Frontal cortex (tissue), 4 donors: ENCODE results near the gene PSG1. TPM values are rescaled to one million over a fixed set of nuclear protein-coding genes. Genes with fewer than 3 reads are reported as not detected.
"Not testable (repeated sequence)": the region's sequence is repeated elsewhere in the genome, so short reads cannot be mapped to it uniquely, and the experiment has no call there.

Experiments
- DNase-seq, 2 donors: peaks; one replicate each; pipeline ENCODE4 v3.0.0; 2012; ENCODE audit warnings: low spot score in 2 of 2
- FAIRE-seq: peaks from 2 replicates; lab custom pipeline; 2012; peaks lifted over from hg19 to GRCh38; lab: Jason Lieb, UNC
- total RNA-seq: library from RNA; depleted of rRNA; stranded (reverse); fragments of >200 nt; gene quantifications from one replicate; pipeline ENCODE4 v1.2.3, GENCODE V29; 2014
- donor health status: control.
- donor health status: control.
- donor health status: control.

Gene PSG1
- total RNA-seq, 1 donor from 2014 or later = not detected

DNA sequence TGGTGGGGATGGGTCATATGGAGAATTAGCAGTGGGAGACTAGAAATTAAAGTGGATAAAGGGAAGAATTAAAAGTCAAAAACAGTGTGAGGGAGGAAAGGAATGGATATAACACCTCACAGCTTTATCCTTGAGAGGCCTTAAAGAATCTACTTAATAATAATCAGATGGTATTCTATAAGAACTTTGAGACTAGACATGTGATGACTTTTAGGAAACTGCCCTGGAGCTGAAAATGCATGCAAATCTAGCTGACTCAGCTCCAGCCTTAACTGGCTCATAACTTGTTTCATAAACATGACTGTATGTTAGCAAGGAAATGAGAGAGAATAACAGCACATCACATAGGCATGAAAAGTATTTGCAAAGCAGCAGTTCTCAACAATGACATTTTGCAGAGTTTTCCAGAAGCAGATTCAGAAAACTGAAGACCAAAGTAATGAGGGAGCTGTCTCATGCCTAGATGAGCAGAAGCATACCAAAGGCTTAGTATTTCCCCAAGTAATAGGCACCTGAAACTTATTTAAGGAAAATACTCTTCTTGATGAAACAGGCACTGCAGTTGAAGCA is 8.4 kb upstream of the PSG1 start:
- not testable (repeated sequence) for DNase-seq, FAIRE-seq

DNA sequence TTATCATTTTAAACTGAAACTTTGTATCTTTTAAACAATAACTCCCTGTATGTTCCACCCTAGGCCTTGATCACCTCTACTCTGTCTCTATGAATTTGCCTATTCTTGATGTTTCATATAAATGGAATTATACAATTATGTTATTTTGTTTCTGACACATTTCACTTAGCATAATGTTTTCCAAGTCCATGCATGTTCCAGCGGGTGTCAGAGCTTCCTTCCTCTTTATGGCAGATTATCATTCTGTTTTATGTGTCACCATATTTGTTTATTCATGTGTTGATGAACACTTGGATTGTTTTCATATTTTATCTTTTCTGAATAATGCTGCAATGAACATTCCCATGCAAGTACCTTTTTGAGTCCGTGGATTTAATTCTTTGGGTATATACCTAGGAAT is 3.2 kb upstream of the PSG1 start:
- FAIRE-seq, DNase-seq: not testable (repeated sequence)

DNA sequence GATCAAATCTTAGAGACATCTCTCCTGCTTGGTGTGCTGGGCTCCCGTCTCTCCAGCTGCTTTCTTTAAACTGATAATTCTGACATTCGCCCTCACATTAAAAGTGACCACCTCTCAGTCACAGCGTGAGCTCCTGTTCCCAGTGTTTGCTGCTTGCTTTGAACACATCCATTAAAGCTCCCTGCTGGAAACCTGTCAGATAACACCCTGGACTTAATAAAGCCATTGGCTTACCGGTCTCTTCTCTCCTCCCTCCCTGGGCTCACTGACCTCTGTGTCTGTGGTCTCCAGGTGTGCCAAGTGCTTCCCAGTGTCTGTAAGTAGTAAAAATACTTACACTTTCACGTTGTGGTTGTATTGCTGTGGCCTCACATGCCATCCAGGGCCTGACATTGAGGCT is 2.5 kb upstream of the PSG1 start:
- not testable (repeated sequence) for DNase-seq, FAIRE-seq

DNA sequence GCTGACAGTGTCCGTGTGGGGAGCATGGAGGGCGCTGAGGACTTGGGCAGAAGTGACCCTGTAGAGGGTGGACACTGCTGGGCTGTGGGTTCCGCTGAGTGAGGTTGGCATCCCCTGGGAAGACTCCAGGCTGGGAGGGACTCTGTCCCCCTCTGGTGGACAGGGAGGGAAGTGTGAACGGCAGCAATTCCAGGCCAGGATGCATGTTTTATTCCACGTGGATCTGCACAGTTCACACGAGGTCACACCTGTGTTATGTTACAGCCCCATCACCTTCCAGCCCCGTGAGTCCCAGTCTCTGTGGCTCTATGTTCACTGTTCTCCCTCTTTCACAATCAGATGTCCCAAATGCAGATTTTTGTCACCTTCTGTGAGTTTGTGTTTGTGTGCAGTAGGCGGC is 1.8 kb upstream of the PSG1 start:
- not testable (repeated sequence) for DNase-seq

DNA sequence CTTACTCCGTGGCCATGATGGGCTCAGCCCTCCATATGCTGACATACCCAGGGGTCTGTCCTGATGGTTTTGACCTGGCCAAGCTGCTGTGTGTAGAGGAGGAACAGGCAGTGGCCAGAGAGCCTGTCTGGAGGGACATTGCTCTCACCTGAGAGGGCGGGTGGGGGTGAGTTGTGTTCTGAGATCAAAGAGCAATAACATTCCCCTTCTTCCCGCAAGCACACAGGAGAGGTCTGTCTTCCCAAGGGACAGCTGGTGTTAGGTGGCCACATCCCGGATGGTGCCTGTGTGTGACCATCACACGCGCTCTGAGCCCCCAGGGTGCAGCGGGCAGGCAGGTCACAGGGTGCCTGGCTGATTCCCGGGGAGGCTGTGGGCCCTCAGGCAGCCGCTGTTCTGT is 1.1 kb upstream of the PSG1 start:
- DNase-seq, FAIRE-seq: not testable (repeated sequence)

More for the DNA sequence above, 1.8 kb upstream of the PSG1 start:
- not testable (repeated sequence) for FAIRE-seq

DNA sequence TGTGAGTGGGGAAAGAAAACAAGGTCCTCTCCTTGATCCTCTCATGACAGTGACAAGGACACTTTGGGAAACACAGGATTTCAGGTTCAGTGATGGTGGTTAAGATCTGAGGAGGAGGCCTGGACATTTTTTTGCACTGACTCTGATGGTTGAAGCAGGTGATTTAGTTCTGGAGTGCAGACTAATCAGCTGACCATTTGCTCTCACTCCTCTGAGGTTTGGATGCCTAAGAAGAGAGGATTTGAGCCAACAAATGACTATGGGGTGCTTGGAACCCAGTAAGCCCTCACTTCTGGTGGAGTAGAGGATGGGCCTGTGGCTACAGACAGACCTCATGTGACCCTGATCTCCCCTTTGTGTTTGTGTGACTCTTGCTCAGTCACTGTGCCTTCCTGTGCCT is 2.9 kb downstream of the PSG1 start:
- FAIRE-seq, DNase-seq: not testable (repeated sequence)

DNA sequence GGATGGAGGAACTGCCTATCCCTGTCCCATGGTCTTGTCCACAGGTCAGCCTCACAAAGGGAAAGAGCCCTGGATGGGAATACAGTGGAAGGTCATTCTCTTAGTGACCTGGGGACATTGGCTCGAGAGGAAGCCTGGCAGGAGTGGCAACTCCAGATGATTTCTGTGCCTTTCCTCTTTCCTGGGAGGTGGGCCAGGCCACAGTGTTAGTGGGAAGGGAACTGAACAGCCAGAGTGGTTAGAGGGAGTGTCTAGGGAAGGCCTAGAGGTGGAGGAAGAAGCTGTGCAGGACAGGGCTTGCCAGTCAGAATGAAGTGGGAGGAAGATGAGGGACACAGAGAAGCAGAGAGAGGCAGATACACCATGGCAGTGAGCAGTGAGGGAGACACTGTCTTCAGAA is 3.6 kb downstream of the PSG1 start:
- FAIRE-seq, DNase-seq: not testable (repeated sequence)

DNA sequence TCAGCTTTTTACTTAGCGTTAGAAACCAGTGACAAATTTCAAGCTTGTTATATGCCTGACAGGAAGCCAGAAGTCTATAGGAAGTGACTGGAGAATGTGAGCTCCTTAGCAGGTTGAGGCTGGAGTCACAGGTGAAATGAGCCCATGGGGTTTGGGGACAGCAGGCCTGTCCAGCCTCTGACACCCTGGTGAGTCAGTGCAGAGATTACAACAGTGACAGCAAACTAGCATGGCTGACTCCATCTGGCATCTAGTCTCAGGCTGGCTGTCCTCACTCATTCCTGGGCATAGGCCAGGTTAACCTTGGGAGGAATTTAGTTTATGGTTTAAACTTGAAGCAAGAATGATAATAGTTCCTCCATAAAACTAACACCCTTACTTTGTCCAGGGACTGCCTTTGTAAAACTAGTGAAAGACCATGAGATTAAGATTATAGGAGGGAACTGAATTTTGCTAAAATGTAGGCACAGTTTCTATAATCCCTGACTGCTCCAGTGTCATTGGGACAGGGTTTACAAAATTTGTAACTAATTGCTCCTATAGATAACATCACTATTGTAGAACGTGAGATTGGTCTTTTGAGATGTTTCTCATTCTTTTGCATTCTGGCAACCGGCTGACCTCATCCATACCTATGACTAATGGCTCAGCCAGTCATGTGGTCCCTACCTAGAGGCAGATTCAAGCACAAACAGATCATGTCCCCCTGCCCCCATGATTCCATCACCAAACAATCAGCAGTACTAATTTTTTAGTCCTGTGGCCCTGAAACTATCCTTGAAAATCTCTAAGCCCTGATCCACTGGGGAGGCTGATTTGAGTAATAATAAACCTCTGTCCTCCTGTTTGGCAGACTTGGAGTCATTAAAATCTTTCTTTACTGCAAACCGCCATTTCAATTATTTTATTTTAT is 4.4 kb downstream of the PSG1 start:
- not testable (repeated sequence) for DNase-seq, FAIRE-seq

DNA sequence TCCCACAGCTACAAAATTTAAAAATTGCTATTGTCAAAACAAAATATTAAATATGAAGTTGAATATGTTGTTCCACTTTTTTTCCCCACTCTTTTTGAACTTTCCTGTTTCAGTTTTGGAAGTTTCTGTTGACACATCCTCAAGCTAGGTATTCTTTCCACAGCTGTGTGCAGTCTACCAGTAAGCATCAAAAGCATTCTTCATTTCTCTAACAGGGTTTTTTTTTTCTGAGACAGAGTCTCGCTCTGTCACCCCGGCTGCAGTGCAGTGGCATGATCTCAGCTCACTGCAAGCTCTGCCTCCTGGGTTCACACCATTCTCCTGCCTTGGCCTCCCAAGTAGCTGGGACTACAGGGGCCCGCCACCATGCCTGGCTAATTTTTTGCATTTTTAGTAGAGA is 5.4 kb downstream of the PSG1 start:
- not testable (repeated sequence) for DNase-seq, FAIRE-seq

DNA sequence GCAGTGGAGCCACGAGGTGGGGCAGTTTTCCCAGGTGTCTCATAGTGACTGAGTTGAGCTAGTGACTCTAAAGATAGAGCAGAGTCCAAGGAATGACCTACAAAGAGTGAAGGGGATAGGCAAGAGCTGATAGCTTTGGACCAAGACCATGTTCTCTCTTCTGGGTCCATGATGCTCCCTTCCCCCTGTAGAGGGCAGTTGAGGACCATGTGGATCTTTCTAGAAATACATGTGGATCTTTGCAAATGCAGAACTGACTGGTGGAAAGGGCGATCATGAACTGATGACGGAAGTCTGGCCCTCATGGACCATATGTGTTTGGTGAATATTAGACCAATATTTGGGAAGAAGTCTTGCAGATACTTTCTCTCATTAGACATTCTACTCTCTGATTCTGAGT is 6.9 kb downstream of the PSG1 start:
- FAIRE-seq = no peak
- DNase-seq = no peak

DNA sequence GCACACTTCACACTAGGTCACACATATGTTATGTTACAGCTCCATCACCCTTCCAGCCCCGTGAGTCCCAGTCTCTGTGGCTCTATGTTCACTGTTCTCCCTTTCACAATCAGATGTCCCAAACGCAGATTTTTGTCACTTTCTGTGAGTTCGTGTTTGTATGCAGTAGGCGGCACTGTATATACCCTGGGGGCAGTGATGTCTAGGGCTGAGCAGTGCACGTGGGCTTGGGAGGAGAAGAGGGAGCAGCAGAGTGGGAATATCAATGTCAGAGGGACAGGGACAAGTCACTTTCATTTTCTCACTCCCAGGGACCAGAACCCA is 22.0 kb downstream of the PSG1 start:
- DNase-seq = no peak
- no peak for FAIRE-seq

DNA sequence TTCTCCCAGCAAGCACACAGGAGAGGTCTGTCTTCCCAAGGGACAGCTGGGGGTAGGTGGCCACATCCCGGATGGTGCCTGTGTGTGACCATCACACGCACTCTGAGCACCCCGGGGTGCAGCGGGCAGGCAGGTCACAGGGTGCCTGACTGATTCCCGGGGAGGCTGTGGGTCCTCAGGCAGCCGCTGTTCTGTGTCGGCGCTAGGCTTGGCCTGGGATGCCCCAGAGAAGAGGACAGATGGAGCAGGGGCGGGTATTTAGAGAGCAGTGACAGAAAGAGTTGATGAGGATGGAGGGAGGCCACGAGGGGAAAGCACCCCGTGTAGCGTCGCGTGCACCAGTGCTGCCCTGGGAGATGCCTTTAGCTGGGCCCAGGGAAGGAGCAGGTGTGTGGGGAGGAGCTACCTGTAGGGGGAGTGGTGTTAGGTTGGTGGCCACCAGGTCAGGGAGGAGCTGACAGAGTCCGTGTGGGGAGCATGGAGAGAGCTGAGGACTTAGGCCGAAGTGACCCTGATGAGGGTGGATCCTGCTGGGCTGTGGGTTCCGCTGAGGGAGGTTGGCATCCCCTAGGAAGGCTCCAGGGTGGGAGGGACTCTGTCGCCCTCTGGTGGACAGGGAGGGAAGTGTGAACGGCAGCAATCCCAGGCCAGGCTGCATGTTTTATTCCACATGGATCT is 22.5 kb downstream of the PSG1 start:
- not testable (repeated sequence) for DNase-seq, FAIRE-seq

DNA sequence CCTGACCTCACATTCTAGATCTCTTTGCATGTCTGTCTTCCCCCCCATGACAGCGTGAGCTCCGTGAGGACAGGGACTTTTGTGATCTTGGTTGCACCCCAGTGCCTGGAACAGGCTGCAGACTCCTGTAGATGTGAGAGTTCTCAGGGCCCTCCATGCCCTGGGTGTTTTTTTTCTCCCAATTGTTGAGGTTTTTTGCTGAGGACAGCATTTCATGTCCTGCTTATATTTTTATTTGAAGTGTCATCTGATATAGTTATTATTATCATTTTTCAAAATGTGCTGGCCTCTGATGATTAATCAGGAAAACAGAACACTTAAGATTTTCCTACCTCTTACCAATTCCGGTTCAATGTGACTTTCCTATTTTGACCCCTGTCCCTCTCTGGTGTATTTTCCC is 24.8 kb downstream of the PSG1 start:
- not testable (repeated sequence) for DNase-seq, FAIRE-seq

DNA sequence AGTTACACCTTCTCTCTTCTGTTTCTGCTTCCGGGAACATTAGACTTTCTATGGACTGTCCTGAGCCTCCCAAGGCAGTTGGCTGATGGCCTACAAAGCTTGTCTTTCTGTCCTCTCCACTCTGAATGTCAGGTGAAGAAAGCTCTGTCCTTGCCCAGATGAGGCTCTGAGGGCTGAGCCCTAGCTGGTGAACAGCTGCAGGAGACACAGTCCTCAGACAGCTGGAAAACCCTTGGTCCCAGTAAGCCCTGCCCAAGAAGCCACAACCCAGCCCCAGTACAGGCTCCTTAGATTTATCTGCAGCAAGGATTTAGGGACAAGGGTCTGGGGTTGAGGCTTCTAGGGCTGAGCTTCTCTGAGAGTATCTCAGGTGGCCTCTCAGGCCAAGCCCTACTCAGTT is 26.3 kb downstream of the PSG1 start:
- FAIRE-seq, DNase-seq: not testable (repeated sequence)

DNA sequence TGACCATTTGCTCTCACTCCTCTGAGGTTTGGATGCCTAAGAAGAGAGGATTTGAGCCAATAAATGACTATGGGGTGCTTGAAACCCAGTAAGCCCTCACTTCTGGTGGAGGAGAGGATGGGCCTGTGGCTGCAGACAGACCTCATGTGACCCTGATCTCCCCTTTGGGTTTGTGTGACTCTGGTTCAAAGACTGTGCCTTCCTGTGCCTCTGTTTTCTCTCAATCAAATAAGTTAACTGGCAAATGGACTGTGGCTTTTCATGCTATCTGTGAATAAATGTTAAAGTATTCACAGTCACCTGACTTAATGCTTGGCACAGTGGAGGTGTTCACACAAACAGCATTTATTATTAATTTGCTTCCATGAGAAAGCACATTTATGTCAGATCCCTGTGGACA is 26.7 kb downstream of the PSG1 start:
- DNase-seq, FAIRE-seq: not testable (repeated sequence)

DNA sequence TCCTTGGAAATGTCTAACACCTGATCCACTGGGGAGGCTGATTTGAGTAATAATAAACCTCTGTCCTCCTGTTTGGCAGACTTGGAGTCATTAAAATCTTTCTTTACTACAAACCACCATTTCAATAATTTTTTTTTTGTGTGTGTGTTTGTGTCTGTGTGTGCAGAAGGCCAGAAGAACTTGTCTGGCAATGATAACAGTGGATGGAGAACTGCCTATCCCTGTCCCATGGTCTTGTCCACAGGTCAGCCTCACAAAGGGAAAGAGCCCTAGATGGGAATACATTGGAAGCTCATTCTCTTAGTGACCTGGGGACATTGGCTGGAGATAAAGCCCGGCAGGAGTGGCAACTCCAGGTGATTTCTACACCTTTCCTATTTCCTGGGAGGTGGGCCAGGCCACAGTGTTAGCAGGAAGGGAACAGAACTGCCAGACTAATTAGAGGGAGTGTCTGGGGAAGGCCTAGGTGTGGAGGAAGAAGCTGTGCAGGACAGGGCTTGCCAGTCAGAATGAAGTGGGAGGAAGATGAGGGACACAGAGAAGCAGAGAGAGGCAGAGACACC is 27.7 kb downstream of the PSG1 start:
- not testable (repeated sequence) for DNase-seq, FAIRE-seq

DNA sequence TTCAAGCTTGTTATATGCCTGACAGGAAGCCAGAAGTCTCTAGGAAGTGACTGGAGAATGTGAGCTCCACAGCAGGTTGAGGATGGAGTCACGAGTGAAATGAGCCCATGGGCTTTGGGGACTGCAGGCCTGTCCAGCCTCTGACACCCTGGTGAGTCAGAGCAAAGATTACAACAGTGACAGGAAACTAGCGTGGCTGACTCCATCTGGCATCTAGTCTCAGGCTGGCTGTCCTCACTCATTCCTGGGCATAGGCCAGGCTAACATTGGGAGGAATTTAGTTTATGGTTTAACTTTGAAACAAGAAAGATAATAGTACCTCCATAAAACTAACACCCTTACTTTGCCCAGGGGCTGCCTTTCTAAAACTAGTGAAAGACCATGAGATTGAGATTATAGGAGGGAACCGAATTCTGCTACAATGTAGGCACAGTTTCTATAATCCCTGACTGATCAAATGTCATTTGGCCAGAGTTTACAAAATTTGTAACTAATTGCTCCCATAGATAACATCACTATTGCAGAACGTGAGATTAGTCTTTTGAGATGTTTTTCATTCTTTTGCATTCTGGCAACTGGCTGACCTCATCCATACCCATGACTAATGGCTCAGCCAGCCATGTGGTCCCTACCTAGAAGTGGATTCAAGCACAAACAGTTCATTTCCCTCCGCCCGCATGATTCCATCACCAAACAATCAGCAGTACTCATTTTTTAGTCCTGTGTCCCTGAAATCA is 28.4 kb downstream of the PSG1 start:
- DNase-seq = no peak

DNA sequence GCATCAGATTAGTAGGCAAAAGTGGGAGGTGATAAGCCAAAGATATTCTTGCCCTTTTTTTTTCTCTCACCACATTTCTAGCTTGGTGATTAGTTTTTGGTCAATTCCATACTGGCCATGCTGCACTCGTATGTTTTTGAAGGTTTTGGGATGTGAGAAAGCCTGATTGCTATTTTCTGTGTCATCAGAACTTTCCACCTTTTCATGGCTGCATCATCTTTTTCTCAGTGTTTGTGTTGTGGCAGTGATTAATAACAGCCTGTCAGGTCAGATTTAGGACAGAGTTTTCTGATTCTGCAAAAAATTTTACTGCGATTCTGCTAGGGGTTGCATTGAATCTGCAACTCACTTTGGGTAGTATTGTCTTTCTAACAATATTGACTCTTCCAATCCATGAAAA is 32.9 kb downstream of the PSG1 start:
- no peak for FAIRE-seq

More for the DNA sequence above, 28.4 kb downstream of the PSG1 start:
- FAIRE-seq = no peak

DNA sequence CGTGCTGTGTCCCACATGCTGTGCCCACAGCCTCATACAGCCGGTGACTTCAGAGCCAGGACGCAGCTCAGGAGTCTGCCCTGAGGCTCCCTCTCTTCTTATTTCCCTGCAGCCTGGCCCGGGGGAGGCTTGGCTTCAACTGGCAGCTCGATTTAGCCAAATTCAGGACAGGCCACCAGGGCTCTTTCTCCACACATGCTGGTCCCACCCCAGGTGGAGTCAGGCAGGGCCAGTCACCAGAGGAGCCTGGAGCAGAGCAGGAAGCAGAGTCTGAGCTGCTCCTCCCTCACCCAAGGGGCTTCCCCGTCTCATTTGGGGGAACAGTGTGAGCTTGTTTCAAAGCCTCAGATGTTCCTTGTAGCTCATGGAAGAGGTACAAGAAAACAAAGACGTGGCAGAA is 35.9 kb downstream of the PSG1 start:
- DNase-seq, FAIRE-seq: not testable (repeated sequence)

More for the DNA sequence above, 32.9 kb downstream of the PSG1 start:
- DNase-seq = no peak
